ENCODE results near the gene MOB2.
A peak's percentile ranks its signal among the peaks of the same experiment; 100 is the strongest.

The MOB2 gene

GRCh38 chr11:1529774-1530173, 43.2 kb upstream of the MOB2 start:
- Histone ChIP-seq H2BK15ac (ENCODE audit: low read length) (no peak overlapping the region), H2BK120ac (ENCODE audit: low read depth, low read length) (no peak overlapping the region), H3K4ac (ENCODE audit: low read length) (no peak overlapping the region), H3K79me1 (ENCODE audit: low read depth, low read length) (peaks cover 16% of the 10 kb centered on the region), H4K8ac (ENCODE audit: low read depth, low read length) (no peak overlapping the region), H3K27ac (replicated peaks; ENCODE audit: low read length) (no peak overlapping the region), H3K4me2 (ENCODE audit: insufficient read depth, low read length, poor library complexity, severe bottlenecking) (no peak overlapping the region), H2BK5ac (ENCODE audit: low read length) (no peak overlapping the region), H2BK12ac (ENCODE audit: low read length) (no peak overlapping the region), H3K9me3 (replicated peaks in 1 of 2; ENCODE audit: control insufficient read depth in 2 of 2, insufficient read depth in 1 of 2, low read depth in 1 of 2, low read length in 2 of 2) (no peaks in the 10 kb centered on the region), H3K18ac (ENCODE audit: low read length) (no peak overlapping the region), H3K27me3 (ENCODE audit: control insufficient read depth in 3 of 3, insufficient read depth in 3 of 3, low read depth in 1 of 3, low read length in 3 of 3) (no peaks in the 10 kb centered on the region), H3K4me1 (ENCODE audit: control insufficient read depth in 2 of 2, insufficient read depth in 1 of 2, low read depth in 1 of 2, low read length in 2 of 2) (peaks cover 0 to 1% of the 10 kb centered on the region in 2 donors), H3K9ac (ENCODE audit: low read depth, low read length, poor library complexity) (no peak overlapping the region), H4K91ac (ENCODE audit: low read depth, low read length, poor library complexity) (no peak overlapping the region), H2AK5ac (ENCODE audit: low read depth, low read length) (peak overlapping the region; percentile 78), H3K36me3 (replicated peaks in 1 of 2; ENCODE audit: control insufficient read depth in 2 of 2, insufficient read depth in 2 of 2, low read length in 2 of 2) (no peaks in the 10 kb centered on the region), H3K23ac (ENCODE audit: low read depth, low read length, poor library complexity) (no peak overlapping the region), H3K14ac (ENCODE audit: low read length) (peak overlapping the region; percentile 31), H3K4me3 (ENCODE audit: low read length in 2 of 2) (no peak overlapping the region), H2AFZ (ENCODE audit: low read length) (no peak overlapping the region)
- no CpG with 5 or more reads among the region's 5 CpGs for WGBS, 2 donors (ENCODE audit: extremely low coverage in 2 of 2, insufficient read length in 2 of 2, insufficient replicate concordance in 1 of 2)
- no peak for DNase-seq (ENCODE audit: low spot score)

GRCh38 chr11:1529286-1529685, 42.7 kb upstream of the MOB2 start:
- no peak overlapping the region for H3K4me3 ChIP-seq (ENCODE audit: low read length in 2 of 2)
- no peak overlapping the region for H3K4ac ChIP-seq (ENCODE audit: low read length)
- no peak overlapping the region for H2AFZ ChIP-seq (ENCODE audit: low read length)
- H3K27ac ChIP-seq (replicated peaks; ENCODE audit: low read length), result no peak overlapping the region
- peak overlapping the region; percentile 78 for H2AK5ac ChIP-seq (ENCODE audit: low read depth, low read length)
- no peak overlapping the region for H4K91ac ChIP-seq (ENCODE audit: low read depth, low read length, poor library complexity)
- H3K14ac ChIP-seq (ENCODE audit: low read length), result no peak overlapping the region
- no peak overlapping the region for H2BK120ac ChIP-seq (ENCODE audit: low read depth, low read length)
- no CpG with 5 or more reads among the region's 17 CpGs for WGBS, 2 donors (ENCODE audit: extremely low coverage in 2 of 2, insufficient read length in 2 of 2, insufficient replicate concordance in 1 of 2)
- no peaks in the 10 kb centered on the region for H3K27me3 ChIP-seq (ENCODE audit: control insufficient read depth in 3 of 3, insufficient read depth in 3 of 3, low read depth in 1 of 3, low read length in 3 of 3)
- no peak overlapping the region for H2BK12ac ChIP-seq (ENCODE audit: low read length)
- H3K9ac ChIP-seq (ENCODE audit: low read depth, low read length, poor library complexity), result peak overlapping the region; percentile 18
- peaks cover 0 to 1% of the 10 kb centered on the region in 2 donors for H3K4me1 ChIP-seq (ENCODE audit: control insufficient read depth in 2 of 2, insufficient read depth in 1 of 2, low read depth in 1 of 2, low read length in 2 of 2)
- no peak overlapping the region for H3K4me2 ChIP-seq (ENCODE audit: insufficient read depth, low read length, poor library complexity, severe bottlenecking)
- no peak overlapping the region for H4K8ac ChIP-seq (ENCODE audit: low read depth, low read length)
- H3K18ac ChIP-seq (ENCODE audit: low read length), result no peak overlapping the region
- H3K23ac ChIP-seq (ENCODE audit: low read depth, low read length, poor library complexity), result no peak overlapping the region
- peaks cover 11% of the 10 kb centered on the region for H3K79me1 ChIP-seq (ENCODE audit: low read depth, low read length)
- no peak overlapping the region for H2BK15ac ChIP-seq (ENCODE audit: low read length)
- DNase-seq (ENCODE audit: low spot score), result no peak
- no peak overlapping the region for H2BK5ac ChIP-seq (ENCODE audit: low read length)
- H3K36me3 ChIP-seq (replicated peaks in 1 of 2; ENCODE audit: control insufficient read depth in 2 of 2, insufficient read depth in 2 of 2, low read length in 2 of 2), result no peaks in the 10 kb centered on the region
- H3K9me3 ChIP-seq (replicated peaks in 1 of 2; ENCODE audit: control insufficient read depth in 2 of 2, insufficient read depth in 1 of 2, low read depth in 1 of 2, low read length in 2 of 2), result no peaks in the 10 kb centered on the region

GRCh38 chr11:1528710-1529109, 42.1 kb upstream of the MOB2 start:
- no peak overlapping the region for H2BK12ac ChIP-seq (ENCODE audit: low read length)
- H2BK15ac ChIP-seq (ENCODE audit: low read length), result no peak overlapping the region
- peaks cover 9% of the 10 kb centered on the region for H3K79me1 ChIP-seq (ENCODE audit: low read depth, low read length)
- no peak overlapping the region for H2BK120ac ChIP-seq (ENCODE audit: low read depth, low read length)
- no peak overlapping the region for H3K23ac ChIP-seq (ENCODE audit: low read depth, low read length, poor library complexity)
- H3K4me2 ChIP-seq (ENCODE audit: insufficient read depth, low read length, poor library complexity, severe bottlenecking), result no peak overlapping the region
- H3K4ac ChIP-seq (ENCODE audit: low read length), result no peak overlapping the region
- peaks cover 0 to 1% of the 10 kb centered on the region in 2 donors for H3K4me1 ChIP-seq (ENCODE audit: control insufficient read depth in 2 of 2, insufficient read depth in 1 of 2, low read depth in 1 of 2, low read length in 2 of 2)
- H2AK5ac ChIP-seq (ENCODE audit: low read depth, low read length), result no peak overlapping the region
- no peaks in the 10 kb centered on the region for H3K27me3 ChIP-seq (ENCODE audit: control insufficient read depth in 3 of 3, insufficient read depth in 3 of 3, low read depth in 1 of 3, low read length in 3 of 3)
- no peak overlapping the region for H3K9ac ChIP-seq (ENCODE audit: low read depth, low read length, poor library complexity)
- H3K27ac ChIP-seq (replicated peaks; ENCODE audit: low read length), result no peak overlapping the region
- H3K14ac ChIP-seq (ENCODE audit: low read length), result no peak overlapping the region
- no peak for DNase-seq (ENCODE audit: low spot score)
- no peaks in the 10 kb centered on the region for H3K9me3 ChIP-seq (replicated peaks in 1 of 2; ENCODE audit: control insufficient read depth in 2 of 2, insufficient read depth in 1 of 2, low read depth in 1 of 2, low read length in 2 of 2)
- no peak overlapping the region for H2BK5ac ChIP-seq (ENCODE audit: low read length)
- H3K36me3 ChIP-seq (replicated peaks in 1 of 2; ENCODE audit: control insufficient read depth in 2 of 2, insufficient read depth in 2 of 2, low read length in 2 of 2), result no peaks in the 10 kb centered on the region
- H3K18ac ChIP-seq (ENCODE audit: low read length), result no peak overlapping the region
- H4K91ac ChIP-seq (ENCODE audit: low read depth, low read length, poor library complexity), result no peak overlapping the region
- no CpG with 5 or more reads among the region's 10 CpGs for WGBS, 2 donors (ENCODE audit: extremely low coverage in 2 of 2, insufficient read length in 2 of 2, insufficient replicate concordance in 1 of 2)
- H4K8ac ChIP-seq (ENCODE audit: low read depth, low read length), result no peak overlapping the region
- no peak overlapping the region for H3K4me3 ChIP-seq (ENCODE audit: low read length in 2 of 2)
- no peak overlapping the region for H2AFZ ChIP-seq (ENCODE audit: low read length)

- Histone ChIP-seq H3K36me3 (replicated peaks in 1 of 2; ENCODE audit: control insufficient read depth in 2 of 2, insufficient read depth in 2 of 2, low read length in 2 of 2) (no peaks in the 10 kb centered on the region), H3K14ac (ENCODE audit: low read length) (peak overlapping the region; percentile 1), H3K23ac (ENCODE audit: low read depth, low read length, poor library complexity) (no peak overlapping the region), H3K18ac (ENCODE audit: low read length) (no peak overlapping the region), H4K91ac (ENCODE audit: low read depth, low read length, poor library complexity) (no peak overlapping the region), H3K79me1 (ENCODE audit: low read depth, low read length) (peaks cover 11% of the 10 kb centered on the region), H3K4me2 (ENCODE audit: insufficient read depth, low read length, poor library complexity, severe bottlenecking) (no peak overlapping the region), H2AFZ (ENCODE audit: low read length) (no peak overlapping the region), H2BK12ac (ENCODE audit: low read length) (no peak overlapping the region), H3K4ac (ENCODE audit: low read length) (no peak overlapping the region), H3K9me3 (replicated peaks in 1 of 2; ENCODE audit: control insufficient read depth in 2 of 2, insufficient read depth in 1 of 2, low read depth in 1 of 2, low read length in 2 of 2) (no peaks in the 10 kb centered on the region), H3K4me3 (ENCODE audit: low read length in 2 of 2) (no peak overlapping the region), H2BK15ac (ENCODE audit: low read length) (no peak overlapping the region), H2BK5ac (ENCODE audit: low read length) (peak overlapping the region; percentile 16), H3K27me3 (ENCODE audit: control insufficient read depth in 3 of 3, insufficient read depth in 3 of 3, low read depth in 1 of 3, low read length in 3 of 3) (no peaks in the 10 kb centered on the region), H2BK120ac (ENCODE audit: low read depth, low read length) (no peak overlapping the region), H3K4me1 (ENCODE audit: control insufficient read depth in 2 of 2, insufficient read depth in 1 of 2, low read depth in 1 of 2, low read length in 2 of 2) (no peaks in the 10 kb centered on the region), H3K27ac (replicated peaks; ENCODE audit: low read length) (no peak overlapping the region), H2AK5ac (ENCODE audit: low read depth, low read length) (no peak overlapping the region), H3K9ac (ENCODE audit: low read depth, low read length, poor library complexity) (no peak overlapping the region), H4K8ac (ENCODE audit: low read depth, low read length) (no peak overlapping the region)
- no peak for DNase-seq (ENCODE audit: low spot score)
- WGBS, 2 donors (ENCODE audit: extremely low coverage in 2 of 2, insufficient read length in 2 of 2, insufficient replicate concordance in 1 of 2), result no CpG with 5 or more reads among the region's 15 CpGs
Observed at GRCh38 chr11:1526785-1527184, 40.2 kb upstream of the MOB2 start.
